Measurements from ENCODE around the gene HOXB6.

HOXB6 gene

GRCh38 chr17:48603959-48604769 is 622 bp downstream of the HOXB6 start:
- Histone ChIP-seq H3K9me3 (ENCODE audit: control insufficient read depth in 2 of 2, low read length in 2 of 2) (no peaks in the 10 kb centered on the region), H3K36me3 (ENCODE audit: control insufficient read depth in 2 of 2, insufficient read depth in 2 of 2, low read length in 2 of 2) (no peaks in the 10 kb centered on the region), H3K27ac (ENCODE audit: low read length) (no peak overlapping the region), H3K27me3 (ENCODE audit: control insufficient read depth in 1 of 2, insufficient read depth in 2 of 2, low read length in 2 of 2) (peaks cover 89 to 96% of the 10 kb centered on the region in 2 donors), H3K9ac (ENCODE audit: low read length in 2 of 2) (peak overlapping the region in 1 of 2 donors; percentile 21), H3K4me3 (ENCODE audit: low read length in 2 of 2) (peak overlapping the region in 1 of 2 donors; percentile 40), H3K4me1 (ENCODE audit: control insufficient read depth, insufficient read depth, low read length) (peaks cover 3% of the 10 kb centered on the region)

GRCh38 chr17:48601539-48602425 is 3.0 kb downstream of the HOXB6 start:
- no peak overlapping the region for H3K27ac ChIP-seq (ENCODE audit: low read length)
- H3K9me3 ChIP-seq (ENCODE audit: control insufficient read depth in 2 of 2, low read length in 2 of 2) = no peaks in the 10 kb centered on the region
- H3K4me1 ChIP-seq (ENCODE audit: control insufficient read depth, insufficient read depth, low read length) = peaks cover 20% of the 10 kb centered on the region
- no peaks in the 10 kb centered on the region for H3K36me3 ChIP-seq (ENCODE audit: control insufficient read depth in 2 of 2, insufficient read depth in 2 of 2, low read length in 2 of 2)
- H3K4me3 ChIP-seq (ENCODE audit: low read length in 2 of 2) = no peak overlapping the region
- H3K27me3 ChIP-seq (ENCODE audit: control insufficient read depth in 1 of 2, insufficient read depth in 2 of 2, low read length in 2 of 2) = peaks cover 88 to 98% of the 10 kb centered on the region in 2 donors
- H3K9ac ChIP-seq (ENCODE audit: low read length in 2 of 2) = no peak overlapping the region

GRCh38 chr17:48601207-48601538 is 3.6 kb downstream of the HOXB6 start:
- H3K4me3 ChIP-seq (ENCODE audit: low read length in 2 of 2) = no peak overlapping the region
- H3K4me1 ChIP-seq (ENCODE audit: control insufficient read depth, insufficient read depth, low read length) = peaks cover 26% of the 10 kb centered on the region
- H3K27me3 ChIP-seq (ENCODE audit: control insufficient read depth in 1 of 2, insufficient read depth in 2 of 2, low read length in 2 of 2) = peaks cover 88 to 98% of the 10 kb centered on the region in 2 donors
- H3K9ac ChIP-seq (ENCODE audit: low read length in 2 of 2) = no peak overlapping the region
- no peaks in the 10 kb centered on the region for H3K9me3 ChIP-seq (ENCODE audit: control insufficient read depth in 2 of 2, low read length in 2 of 2)
- H3K36me3 ChIP-seq (ENCODE audit: control insufficient read depth in 2 of 2, insufficient read depth in 2 of 2, low read length in 2 of 2) = no peaks in the 10 kb centered on the region
- H3K27ac ChIP-seq (ENCODE audit: low read length) = no peak overlapping the region

GRCh38 chr17:48600244-48601098 is 4.3 kb downstream of the HOXB6 start:
- no peak overlapping the region for H3K9ac ChIP-seq (ENCODE audit: low read length in 2 of 2)
- H3K36me3 ChIP-seq (ENCODE audit: control insufficient read depth in 2 of 2, insufficient read depth in 2 of 2, low read length in 2 of 2) = no peaks in the 10 kb centered on the region
- H3K27me3 ChIP-seq (ENCODE audit: control insufficient read depth in 1 of 2, insufficient read depth in 2 of 2, low read length in 2 of 2) = peaks cover 86 to 98% of the 10 kb centered on the region in 2 donors
- no peaks in the 10 kb centered on the region for H3K9me3 ChIP-seq (ENCODE audit: control insufficient read depth in 2 of 2, low read length in 2 of 2)
- H3K4me1 ChIP-seq (ENCODE audit: control insufficient read depth, insufficient read depth, low read length) = peaks cover 29% of the 10 kb centered on the region
- H3K27ac ChIP-seq (ENCODE audit: low read length) = no peak overlapping the region
- H3K4me3 ChIP-seq (ENCODE audit: low read length in 2 of 2) = no peak overlapping the region

- H3K9ac ChIP-seq (ENCODE audit: low read length in 2 of 2) = no peak overlapping the region
- H3K9me3 ChIP-seq (ENCODE audit: control insufficient read depth in 2 of 2, low read length in 2 of 2) = no peaks in the 10 kb centered on the region
- H3K27me3 ChIP-seq (ENCODE audit: control insufficient read depth in 1 of 2, insufficient read depth in 2 of 2, low read length in 2 of 2) = peaks cover 84 to 98% of the 10 kb centered on the region in 2 donors
- H3K4me3 ChIP-seq (ENCODE audit: low read length in 2 of 2) = no peak overlapping the region
- no peak overlapping the region for H3K27ac ChIP-seq (ENCODE audit: low read length)
- peaks cover 34% of the 10 kb centered on the region for H3K4me1 ChIP-seq (ENCODE audit: control insufficient read depth, insufficient read depth, low read length)
- no peaks in the 10 kb centered on the region for H3K36me3 ChIP-seq (ENCODE audit: control insufficient read depth in 2 of 2, insufficient read depth in 2 of 2, low read length in 2 of 2)
Observed at GRCh38 chr17:48599354-48599753, 5.4 kb downstream of the HOXB6 start.

- H3K9me3 ChIP-seq (ENCODE audit: control insufficient read depth in 2 of 2, low read length in 2 of 2) = no peaks in the 10 kb centered on the region
- peak overlapping the region in 1 of 2 donors; percentile 75 for H3K4me3 ChIP-seq (ENCODE audit: low read length in 2 of 2)
- peaks cover 78 to 98% of the 10 kb centered on the region in 2 donors for H3K27me3 ChIP-seq (ENCODE audit: control insufficient read depth in 1 of 2, insufficient read depth in 2 of 2, low read length in 2 of 2)
- no peaks in the 10 kb centered on the region for H3K36me3 ChIP-seq (ENCODE audit: control insufficient read depth in 2 of 2, insufficient read depth in 2 of 2, low read length in 2 of 2)
- H3K9ac ChIP-seq (ENCODE audit: low read length in 2 of 2) = no peak overlapping the region
- H3K4me1 ChIP-seq (ENCODE audit: control insufficient read depth, insufficient read depth, low read length) = peaks cover 38% of the 10 kb centered on the region
- H3K27ac ChIP-seq (ENCODE audit: low read length) = no peak overlapping the region
Observed at GRCh38 chr17:48598736-48599135, 6.0 kb downstream of the HOXB6 start.

GRCh38 chr17:48597778-48598631 is 6.8 kb downstream of the HOXB6 start:
- Histone ChIP-seq H3K9me3 (ENCODE audit: control insufficient read depth in 2 of 2, low read length in 2 of 2) (no peaks in the 10 kb centered on the region), H3K27ac (ENCODE audit: low read length) (no peak overlapping the region), H3K36me3 (ENCODE audit: control insufficient read depth in 2 of 2, insufficient read depth in 2 of 2, low read length in 2 of 2) (no peaks in the 10 kb centered on the region), H3K27me3 (ENCODE audit: control insufficient read depth in 1 of 2, insufficient read depth in 2 of 2, low read length in 2 of 2) (peaks cover 74 to 97% of the 10 kb centered on the region in 2 donors), H3K9ac (ENCODE audit: low read length in 2 of 2) (peak overlapping the region; percentile 17 to 42), H3K4me1 (ENCODE audit: control insufficient read depth, insufficient read depth, low read length) (peaks cover 43% of the 10 kb centered on the region), H3K4me3 (ENCODE audit: low read length in 2 of 2) (peak overlapping the region; percentile 60 to 75)

GRCh38 chr17:48597528-48597777 is 7.3 kb downstream of the HOXB6 start:
- Histone ChIP-seq H3K9ac (ENCODE audit: low read length in 2 of 2) (peak overlapping the region; percentile 17 to 42), H3K27me3 (ENCODE audit: control insufficient read depth in 1 of 2, insufficient read depth in 2 of 2, low read length in 2 of 2) (peaks cover 70 to 96% of the 10 kb centered on the region in 2 donors), H3K36me3 (ENCODE audit: control insufficient read depth in 2 of 2, insufficient read depth in 2 of 2, low read length in 2 of 2) (no peaks in the 10 kb centered on the region), H3K4me1 (ENCODE audit: control insufficient read depth, insufficient read depth, low read length) (peaks cover 47% of the 10 kb centered on the region), H3K9me3 (ENCODE audit: control insufficient read depth in 2 of 2, low read length in 2 of 2) (no peaks in the 10 kb centered on the region), H3K27ac (ENCODE audit: low read length) (no peak overlapping the region), H3K4me3 (ENCODE audit: low read length in 2 of 2) (peak overlapping the region; percentile 60 to 75)

GRCh38 chr17:48596735-48597527 is 7.9 kb downstream of the HOXB6 start:
- Histone ChIP-seq H3K4me1 (ENCODE audit: control insufficient read depth, insufficient read depth, low read length) (peaks cover 49% of the 10 kb centered on the region), H3K27me3 (ENCODE audit: control insufficient read depth in 1 of 2, insufficient read depth in 2 of 2, low read length in 2 of 2) (peaks cover 68 to 96% of the 10 kb centered on the region in 2 donors), H3K4me3 (ENCODE audit: low read length in 2 of 2) (peak overlapping the region in 1 of 2 donors; percentile 75), H3K36me3 (ENCODE audit: control insufficient read depth in 2 of 2, insufficient read depth in 2 of 2, low read length in 2 of 2) (no peaks in the 10 kb centered on the region), H3K9me3 (ENCODE audit: control insufficient read depth in 2 of 2, low read length in 2 of 2) (no peaks in the 10 kb centered on the region), H3K9ac (ENCODE audit: low read length in 2 of 2) (peak overlapping the region in 1 of 2 donors; percentile 15), H3K27ac (ENCODE audit: low read length) (no peak overlapping the region)

Measured in stomach smooth muscle (tissue), 2 donors.